ENCODE results near the gene RNASE7.

RNASE7 gene

GRCh38 chr14:21059842-21060613, 17.9 kb downstream of the RNASE7 start:
- FAIRE-seq, result no peak
- no peak for TF ChIP-seq CTCF (IDR thresholded peaks at IDR 0.05; ENCODE audit: insufficient read depth, missing control alignments)
- no peak for DNase-seq (ENCODE audit: insufficient read length, low spot score)

DNA sequence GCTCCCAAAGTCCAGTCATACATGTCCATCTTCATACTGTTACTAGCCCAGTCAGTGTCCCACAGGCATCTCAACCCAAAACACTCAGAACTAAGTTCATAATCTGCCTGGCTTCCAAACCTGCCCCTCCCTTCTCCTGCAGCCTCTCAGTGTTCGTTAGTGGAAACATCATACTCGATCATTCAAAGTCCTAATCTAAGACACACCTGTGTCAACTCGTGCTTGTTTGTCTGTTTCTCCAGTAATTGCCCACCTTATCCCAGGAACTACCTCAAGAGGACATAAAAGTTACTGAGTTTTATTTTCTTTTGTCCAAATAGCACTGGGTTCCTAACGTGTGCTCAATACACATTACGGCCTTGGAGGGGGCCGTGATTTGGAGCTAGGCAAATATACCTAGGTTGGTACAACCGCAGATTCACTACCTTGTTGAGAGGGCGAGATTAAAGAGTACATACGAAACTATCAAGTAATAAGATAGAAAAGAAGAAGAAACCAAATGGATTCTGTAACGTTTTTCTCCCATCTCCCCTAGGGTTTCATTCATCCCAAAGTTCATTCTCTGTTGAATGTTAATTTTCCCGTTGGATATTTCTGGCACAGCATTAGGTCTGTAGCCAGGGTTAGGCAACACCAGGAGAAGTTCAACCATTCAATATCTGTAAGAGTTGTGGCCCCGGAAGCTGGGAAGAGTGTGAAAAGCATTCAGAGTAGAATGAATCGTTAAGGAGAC, 18.6 kb downstream of the RNASE7 start:
- no peak for TF ChIP-seq CTCF (IDR thresholded peaks at IDR 0.05; ENCODE audit: insufficient read depth, missing control alignments)
- DNase-seq (ENCODE audit: insufficient read length, low spot score), result no peak
- FAIRE-seq, result no peak

DNA sequence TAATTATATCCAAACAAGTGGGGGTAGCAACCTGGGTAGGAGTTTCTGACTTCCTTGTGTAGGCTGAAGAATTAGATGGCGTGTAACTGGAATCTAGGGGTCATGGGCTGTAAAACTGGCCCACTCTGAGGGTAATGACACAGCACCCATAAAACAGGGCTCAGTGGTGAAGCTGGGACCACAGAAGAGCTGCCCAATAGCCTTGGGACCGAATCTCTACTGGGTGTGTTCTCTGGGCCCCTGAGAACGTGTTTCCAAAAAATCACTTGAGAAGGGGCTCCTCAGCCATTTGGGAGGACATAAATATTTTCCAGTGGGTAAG, 19.1 kb downstream of the RNASE7 start:
- TF ChIP-seq CTCF (IDR thresholded peaks at IDR 0.05; ENCODE audit: insufficient read depth, missing control alignments), result no peak
- FAIRE-seq (no peak), DNase-seq (ENCODE audit: insufficient read length, low spot score) (no peak)

DNA sequence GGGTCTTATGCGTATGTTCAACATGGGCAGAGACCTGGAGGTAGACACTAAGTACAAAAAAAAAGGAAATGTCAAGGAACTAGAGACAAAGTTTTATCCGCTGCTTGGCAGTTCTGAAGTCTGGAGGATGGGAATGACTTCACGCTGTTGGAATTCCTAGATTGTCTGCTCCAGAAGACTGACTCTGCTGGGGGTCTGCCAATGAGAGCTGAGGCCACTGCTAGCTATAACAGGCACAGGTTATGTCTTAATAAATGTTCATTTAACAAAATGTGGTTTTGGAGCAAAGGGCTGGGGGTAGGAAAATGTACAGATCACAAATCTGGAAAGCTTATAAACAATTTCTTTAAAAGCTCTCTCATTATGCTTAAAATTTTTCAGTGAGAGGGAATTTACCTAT, 21.3 kb downstream of the RNASE7 start:
- TF ChIP-seq CTCF (IDR thresholded peaks at IDR 0.05; ENCODE audit: insufficient read depth, missing control alignments), result no peak
- no peak for FAIRE-seq
- no peak for DNase-seq (ENCODE audit: insufficient read length, low spot score)

GRCh38 chr14:21066882-21067502, 24.8 kb downstream of the RNASE7 start:
- no peak for DNase-seq (ENCODE audit: insufficient read length, low spot score)
- peak; percentile 23 for TF ChIP-seq CTCF (IDR thresholded peaks at IDR 0.05; ENCODE audit: insufficient read depth, missing control alignments)
- FAIRE-seq, result no peak

DNA sequence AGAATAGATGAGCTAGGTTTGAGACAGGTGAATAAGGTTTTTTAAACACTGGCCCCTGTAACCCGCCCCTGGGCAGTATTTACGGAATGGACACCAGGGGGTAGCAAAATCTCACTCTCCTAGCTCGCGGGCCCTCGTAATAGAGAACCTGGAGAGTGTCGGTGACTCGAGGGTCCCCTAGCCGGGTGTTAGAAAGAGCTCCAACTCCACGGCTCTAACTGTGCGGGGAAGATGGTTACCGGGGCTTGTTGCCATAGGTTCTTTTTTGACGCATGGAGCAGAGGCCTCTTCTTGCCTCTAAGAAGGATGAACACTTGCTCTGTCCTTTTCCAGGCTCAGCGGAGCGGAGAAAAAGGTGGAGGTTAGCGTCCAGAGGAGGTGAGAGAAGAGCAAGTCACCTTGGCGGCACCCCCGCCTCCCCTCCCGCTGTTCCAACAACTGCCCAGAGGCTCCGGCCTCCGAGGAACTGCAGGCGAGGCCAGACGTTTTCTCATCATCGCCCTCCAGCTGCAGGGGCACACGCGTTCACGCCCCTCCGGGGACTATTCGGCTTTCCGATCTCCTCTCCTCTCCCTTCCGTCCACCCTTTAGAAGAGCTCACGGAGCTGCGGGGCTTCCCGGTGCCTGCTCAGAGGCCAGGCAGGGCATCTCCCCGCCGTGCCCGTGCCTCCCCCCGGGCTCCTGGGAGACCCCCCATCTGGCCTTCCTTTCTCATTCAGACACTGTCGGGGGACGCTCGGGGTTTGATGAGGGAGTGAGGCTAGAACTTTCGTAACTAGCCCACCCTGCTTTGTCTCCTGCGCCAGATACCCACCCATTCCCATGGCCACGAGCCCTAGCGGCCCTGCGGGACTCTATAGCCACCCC, 26.6 kb downstream of the RNASE7 start:
- no peak for FAIRE-seq
- no peak for DNase-seq (ENCODE audit: insufficient read length, low spot score)
- TF ChIP-seq CTCF (IDR thresholded peaks at IDR 0.05; ENCODE audit: insufficient read depth, missing control alignments), result peak; percentile 64
